Measurements from ENCODE around the gene HOATZ. TPM values are rescaled to one million over a fixed set of nuclear protein-coding genes. Genes with fewer than 3 reads are reported as not detected.

The HOATZ gene
- total RNA-seq, 2 experiments from 2014 or later = not detected

DNA sequence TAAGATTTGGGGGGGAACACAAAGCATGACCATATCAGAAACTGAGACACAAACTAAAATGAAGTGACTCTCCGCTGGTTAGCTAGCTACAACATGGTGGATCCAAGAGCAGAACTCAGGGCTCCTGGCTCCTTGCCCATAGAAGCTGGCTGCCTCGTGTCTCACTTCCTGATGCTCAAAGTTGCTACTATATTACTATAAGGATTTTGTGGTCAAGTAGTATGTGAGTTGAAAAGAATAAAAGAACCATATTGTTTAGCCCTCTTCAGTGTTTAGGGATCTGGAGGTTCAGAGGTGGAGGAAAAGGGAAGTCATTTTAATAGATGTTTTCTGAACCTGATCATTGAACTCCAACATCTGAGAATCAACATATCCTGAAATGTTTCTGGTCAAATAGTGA is 70.8 kb downstream of the HOATZ start:
- Histone ChIP-seq H3K4me2 (ENCODE audit: low read length) (peak overlapping the region; percentile 18; the same call in 1 of the 2 replicates), H3K79me2 (ENCODE audit: insufficient read depth, low read depth, low read length) (no peaks in the 10 kb centered on the region), H4K20me1 (ENCODE audit: insufficient read depth, low read length) (no peaks in the 10 kb centered on the region), H3K4me1 (ENCODE audit: insufficient read depth, low read length, poor library complexity, severe bottlenecking) (peaks cover 22% of the 10 kb centered on the region), H3K9me3 (ENCODE audit: low read length) (no peaks in the 10 kb centered on the region), H3K9me2 (ENCODE audit: insufficient read depth, low read length) (no peaks in the 10 kb centered on the region), H3K4me3 (ENCODE audit: low read depth, low read length, poor library complexity, severe bottlenecking) (no peak overlapping the region), H2AFZ (ENCODE audit: low read length) (peak overlapping the region; percentile 81), H3K36me3 (ENCODE audit: insufficient read depth, low read length) (no peaks in the 10 kb centered on the region), H3K27ac (ENCODE audit: low read depth, low read length, poor library complexity, severe bottlenecking) (no peak overlapping the region)
- BruUV-seq (replicated peaks) = no TSS peak
- no peak for DNase-seq (ENCODE audit: low spot score)
- CTCF ChIA-PET (ENCODE audit: unreplicated experiment) = no interaction called here
- no peak for TF ChIP-seq EZH2phosphoT487 (IDR thresholded peaks at IDR 0.05; ENCODE audit: borderline replicate concordance, low read depth, low read length)
- TF ChIP-seq, protein P1, sequence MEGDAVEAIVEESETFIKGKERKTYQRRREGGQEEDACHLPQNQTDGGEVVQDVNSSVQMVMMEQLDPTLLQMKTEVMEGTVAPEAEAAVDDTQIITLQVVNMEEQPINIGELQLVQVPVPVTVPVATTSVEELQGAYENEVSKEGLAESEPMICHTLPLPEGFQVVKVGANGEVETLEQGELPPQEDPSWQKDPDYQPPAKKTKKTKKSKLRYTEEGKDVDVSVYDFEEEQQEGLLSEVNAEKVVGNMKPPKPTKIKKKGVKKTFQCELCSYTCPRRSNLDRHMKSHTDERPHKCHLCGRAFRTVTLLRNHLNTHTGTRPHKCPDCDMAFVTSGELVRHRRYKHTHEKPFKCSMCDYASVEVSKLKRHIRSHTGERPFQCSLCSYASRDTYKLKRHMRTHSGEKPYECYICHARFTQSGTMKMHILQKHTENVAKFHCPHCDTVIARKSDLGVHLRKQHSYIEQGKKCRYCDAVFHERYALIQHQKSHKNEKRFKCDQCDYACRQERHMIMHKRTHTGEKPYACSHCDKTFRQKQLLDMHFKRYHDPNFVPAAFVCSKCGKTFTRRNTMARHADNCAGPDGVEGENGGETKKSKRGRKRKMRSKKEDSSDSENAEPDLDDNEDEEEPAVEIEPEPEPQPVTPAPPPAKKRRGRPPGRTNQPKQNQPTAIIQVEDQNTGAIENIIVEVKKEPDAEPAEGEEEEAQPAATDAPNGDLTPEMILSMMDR (conservative IDR thresholded peaks at IDR 0.05; ENCODE audit: low read length) = no peak
- POLR2A ChIA-PET = no interaction called here
- intact Hi-C loops (cut with micrococcal nuclease; ENCODE audit: unreplicated experiment) = no loop called here

GRCh38 chr11:111586388-111586831 is 71.8 kb downstream of the HOATZ start:
- Histone ChIP-seq H3K9me2 (ENCODE audit: insufficient read depth, low read length) (no peaks in the 10 kb centered on the region), H3K4me1 (ENCODE audit: insufficient read depth, low read length, poor library complexity, severe bottlenecking) (peaks cover 25% of the 10 kb centered on the region), H3K4me3 (ENCODE audit: low read depth, low read length, poor library complexity, severe bottlenecking) (no peak overlapping the region), H4K20me1 (ENCODE audit: insufficient read depth, low read length) (no peaks in the 10 kb centered on the region), H3K27ac (ENCODE audit: low read depth, low read length, poor library complexity, severe bottlenecking) (no peak overlapping the region), H3K4me2 (ENCODE audit: low read length) (no peak overlapping the region), H3K36me3 (ENCODE audit: insufficient read depth, low read length) (no peaks in the 10 kb centered on the region), H3K79me2 (ENCODE audit: insufficient read depth, low read depth, low read length) (no peaks in the 10 kb centered on the region), H2AFZ (ENCODE audit: low read length) (no peak overlapping the region; the same call in 1 of the 2 replicates), H3K9me3 (ENCODE audit: low read length) (no peaks in the 10 kb centered on the region)
- TF ChIP-seq, protein P1 (conservative IDR thresholded peaks at IDR 0.05; ENCODE audit: low read length) = peak; percentile 94
- no peak for TF ChIP-seq EZH2phosphoT487 (IDR thresholded peaks at IDR 0.05; ENCODE audit: borderline replicate concordance, low read depth, low read length)
- CTCF ChIA-PET (ENCODE audit: unreplicated experiment) = interaction anchor here (0.7 to 0.8 kb wide), 3 partner anchors 12 to 255 kb away, joined by 3 to 4 read pairs (median 3); no protein-coding TSS in a partner anchor
- BruUV-seq (replicated peaks) = no TSS peak
- POLR2A ChIA-PET = interaction anchor here (1.9 kb wide), 1 partner anchor 180 kb away, joined by 6 read pairs; the partner anchor contains the start of gene PPP2R1B
- peak; percentile 78 for DNase-seq (ENCODE audit: low spot score)
- intact Hi-C loops (cut with micrococcal nuclease; ENCODE audit: unreplicated experiment) = loop anchor here (1.0 kb wide), 2 partner anchors 191 to 255 kb away; no protein-coding TSS in a partner anchor

Small RNA genes within 50 kb of the gene (microRNA-seq; reads per million reads assigned to microRNA genes)
- gene MIR34B (ENCODE audit: borderline replicate concordance) = not detected
- 5.3 reads per million for gene MIR34C (ENCODE audit: borderline replicate concordance)

Small RNA genes within 50 kb of the gene (small RNA-seq; reads per million reads assigned to genes)
- gene MIR34B = not detected
- not detected for gene MIR34C

Other genes starting within 250 kb of the HOATZ start
- gene POU2AF3, start 216.2 kb upstream of the HOATZ start, total RNA-seq (2014; rRNA removed; shearing (Covaris generic)) = not detected in 2 replicates
- not detected in 2 replicates for gene POU2AF3, start 216.2 kb upstream of the HOATZ start, total RNA-seq (2022)
- 56.4 and 86.1 TPM in 2 replicates for gene POU2AF1, start 135.5 kb upstream of the HOATZ start, total RNA-seq (2014; rRNA removed; shearing (Covaris generic))
- gene POU2AF1, start 135.5 kb upstream of the HOATZ start, total RNA-seq (2022) = 285 and 315 TPM in 2 replicates
- gene BTG4, start 2.4 kb upstream of the HOATZ start, total RNA-seq (2014; rRNA removed; shearing (Covaris generic)) = not detected in 2 replicates
- gene BTG4, start 2.4 kb upstream of the HOATZ start, total RNA-seq (2022) = not detected in 2 replicates
- not detected in 2 replicates for gene LAYN, start 25.9 kb downstream of the HOATZ start, total RNA-seq (2014; rRNA removed; shearing (Covaris generic))
- not detected in 2 replicates for gene LAYN, start 25.9 kb downstream of the HOATZ start, total RNA-seq (2022)
- gene SIK2, start 87.7 kb downstream of the HOATZ start, total RNA-seq (2014; rRNA removed; shearing (Covaris generic)) = 8.5 and 9.8 TPM in 2 replicates
- gene SIK2, start 87.7 kb downstream of the HOATZ start, total RNA-seq (2022) = 16.9 and 18.1 TPM in 2 replicates

Measured in OCI-LY7 (cell line).